HepG2 (cell line): ENCODE data around the gene NEU4. TPM values are rescaled to one million over a fixed set of nuclear protein-coding genes. Genes with fewer than 3 reads are reported as not detected.

Experiments used
- AGO1 ChIP-seq: fragments of 200-400 bp; formaldehyde crosslinking; IDR thresholded peaks from 2 replicates; pipeline ENCODE4 v1.6.1; 2017; ENCODE audit warnings: mild to moderate bottlenecking, low read depth, low read length, moderate library complexity; ENCODE audit not compliant: poor library complexity, severe bottlenecking
- CREB1 ChIP-seq, 2 experiments: fragments of 450-650 bp in 1 of 2; IDR thresholded peaks; 2 replicates each; pipeline ENCODE4 v1.6.1; 2016 to 2017; ENCODE audit warnings: control low read depth in 1 of 2, mild to moderate bottlenecking in 1 of 2, missing compliant biosample characterization in 1 of 2, missing genetic modification characterization in 1 of 2
- DMAP1 ChIP-seq: IDR thresholded peaks from 2 replicates; pipeline ENCODE4 v1.6.1; 2016
- ELK4 ChIP-seq: sonication (generic); formaldehyde crosslinking; IDR thresholded peaks from 2 replicates; pipeline ENCODE4 v1.9.0; 2021; ENCODE audit warnings: missing genetic modification reagents, borderline replicate concordance
- HDAC6 ChIP-seq: fragments of 200-600 bp; sonication (generic); IDR thresholded peaks from 2 replicates; pipeline ENCODE4 v1.7.0; 2017; ENCODE audit warnings: mild to moderate bottlenecking, antibody characterized with exemption, low read length, low read depth
- HES4 ChIP-seq: sonication (generic); formaldehyde crosslinking; IDR thresholded peaks from 2 replicates; pipeline ENCODE4 v1.9.0; 2021; ENCODE audit warnings: mild to moderate bottlenecking, missing genetic modification reagents, borderline replicate concordance
- KLF9 ChIP-seq: IDR thresholded peaks from 2 replicates; pipeline ENCODE4 v1.6.1; 2016; ENCODE audit warnings: low read depth
- MBD4 ChIP-seq: IDR thresholded peaks from 2 replicates; pipeline ENCODE4 v1.6.1; 2012; ENCODE audit warnings: low read length, inconsistent platforms, borderline replicate concordance
- MBNL3 ChIP-seq: fragments of 250-450 bp; sonication (Bioruptor Pico); conservative IDR thresholded peaks from 2 replicates; pipeline ENCODE4 v1.8.0; 2022; ENCODE audit warnings: mild to moderate bottlenecking, inconsistent platforms
- MNT ChIP-seq: fragments of 450-650 bp; IDR thresholded peaks from 2 replicates; pipeline ENCODE4 v1.6.1; 2016
- MYNN ChIP-seq: sonication (generic); formaldehyde crosslinking; IDR thresholded peaks from 2 replicates; pipeline ENCODE4 v1.4.0; 2020; ENCODE audit warnings: mild to moderate bottlenecking, low read depth, missing genetic modification reagents
- SNAPC5 ChIP-seq: sonication (generic); formaldehyde crosslinking; IDR thresholded peaks from 2 replicates; pipeline ENCODE4 v1.8.1; 2023; ENCODE audit warnings: mild to moderate bottlenecking, missing genetic modification reagents, borderline replicate concordance
- THRA ChIP-seq: sonication (generic); formaldehyde crosslinking; IDR thresholded peaks from 2 replicates; pipeline ENCODE4 v1.4.0; 2020; ENCODE audit warnings: missing genetic modification reagents, borderline replicate concordance
- ZBTB37 ChIP-seq: sonication (generic); formaldehyde crosslinking; IDR thresholded peaks from 2 replicates; pipeline ENCODE4 v1.4.0; 2020; ENCODE audit warnings: mild to moderate bottlenecking, missing genetic modification reagents
- ZFAT ChIP-seq: sonication (generic); formaldehyde crosslinking; conservative IDR thresholded peaks from 2 replicates; pipeline ENCODE4 v1.8.1; 2023; ENCODE audit warnings: missing genetic modification reagents, inconsistent platforms
- ZGPAT ChIP-seq: IDR thresholded peaks from 2 replicates; pipeline ENCODE4 v1.6.1; 2016; ENCODE audit warnings: mild to moderate bottlenecking
- ZNF275 ChIP-seq: sonication (generic); formaldehyde crosslinking; IDR thresholded peaks from 2 replicates; pipeline ENCODE4 v1.8.0; 2022; ENCODE audit warnings: missing genetic modification reagents, mild to moderate bottlenecking, inconsistent platforms, borderline replicate concordance
- ZNF331 ChIP-seq: sonication (generic); formaldehyde crosslinking; IDR thresholded peaks from 2 replicates; pipeline ENCODE4 v1.4.0; 2020; ENCODE audit warnings: missing genetic modification reagents
- ZNF569 ChIP-seq: sonication (generic); formaldehyde crosslinking; IDR thresholded peaks from 2 replicates; pipeline ENCODE4 v1.5.0; 2020; ENCODE audit warnings: mild to moderate bottlenecking, missing genetic modification reagents, moderate library complexity, borderline replicate concordance
- ZNF619 ChIP-seq: sonication (generic); formaldehyde crosslinking; IDR thresholded peaks from 2 replicates; pipeline ENCODE4 v1.4.0; 2020; ENCODE audit warnings: mild to moderate bottlenecking, missing genetic modification reagents
- ZNF720 ChIP-seq: sonication (generic); formaldehyde crosslinking; IDR thresholded peaks from 2 replicates; pipeline ENCODE4 v1.4.0; 2020; ENCODE audit warnings: missing genetic modification reagents
- polyA plus RNA-seq, 8 experiments: library from polyadenylated mRNA; depleted of rRNA in 3 of 8; stranded (reverse) in 7 of 8; unstranded in 1 of 8; fragments of >200 nt; fragmentation: Illumina TruSeq in 4 of 8; extraction: Trizol in 4 of 8; gene quantifications; 2 replicates each; pipeline versions ENCODE4 v1.2.1 to v1.2.3, GENCODE V29; 2011 to 2016; ENCODE audit warnings: low read depth in 4 of 8, missing spikeins in 1 of 8, mixed read lengths in 1 of 8; ENCODE audit not compliant: insufficient read depth in 1 of 8
- total RNA-seq, 5 experiments: library from RNA; depleted of rRNA; stranded (reverse); fragments of >200 nt; fragmentation: Illumina TruSeq; extraction: Trizol; gene quantifications; 2 replicates each; pipeline ENCODE4 v1.2.3, GENCODE V29; 2016; ENCODE audit warnings: low read depth in 1 of 5

Gene NEU4
- total and polyA plus RNA-seq, 2 of the 13 experiments (the other 11 are each of a cell fraction or from before 2014, with no cell fraction given): 53.5 to 107 TPM

GRCh38 chr2:241818229-241818942 lies 9.4 kb downstream of the NEU4 start (continued):
- TF ChIP-seq ZGPAT (CRISPR knock-in tag): no peak
- TF ChIP-seq MBNL3 (CRISPR knock-in tag): no peak
- no peak for TF ChIP-seq ZNF569
- no peak for TF ChIP-seq MNT
- TF ChIP-seq CREB1 (IDR thresholded peaks at IDR 0.05): no peak
- TF ChIP-seq CREB1 (CRISPR knock-in tag; IDR thresholded peaks at IDR 0.05): no peak
- TF ChIP-seq ZBTB37 (CRISPR knock-in tag): no peak
- no peak for TF ChIP-seq MBD4
- TF ChIP-seq SNAPC5: no peak
- TF ChIP-seq ZFAT (CRISPR knock-in tag): no peak
- no peak for TF ChIP-seq KLF9 (CRISPR knock-in tag)
- TF ChIP-seq HDAC6: no peak
- TF ChIP-seq ZNF331: no peak
- TF ChIP-seq HES4 (CRISPR knock-in tag): no peak
- 0 out of 2 replicates have a peak, but pooled peaks have one; percentile 27 for TF ChIP-seq ELK4 (CRISPR knock-in tag)
- TF ChIP-seq ZNF619: 0 out of 2 replicates have a peak, but pooled peaks have one; percentile 62
- no peak for TF ChIP-seq DMAP1 (CRISPR knock-in tag)
- no peak for TF ChIP-seq THRA
- TF ChIP-seq AGO1: peak; percentile 97
- TF ChIP-seq ZNF275 (CRISPR knock-in tag): peak; percentile 16; the same call in 1 of the 2 replicates
- no peak for TF ChIP-seq ZNF720 (CRISPR knock-in tag)
- 0 out of 2 replicates have a peak, but pooled peaks have one; percentile 59 for TF ChIP-seq MYNN
